GM23338 (cell line): ENCODE results near the gene RHOB. TPM values are rescaled to one million over a fixed set of nuclear protein-coding genes. Genes with fewer than 3 reads are reported as not detected.

Experiments used
- ATAC-seq: fragments of 200-7000 bp; cut with Tn5 transposase; 3 replicates; pipeline ENCODE4 v1.9.1; 2020
- DNase-seq: peaks from one replicate; pipeline ENCODE4 v3.0.0-alpha.2; 2015; ENCODE audit warnings: low spot score
- H2AFZ ChIP-seq: fragments of 200-600 bp; sonication (generic); 2 replicates; pipeline ENCODE4 v1.8.0; 2016; ENCODE audit warnings: antibody characterized with exemption, mild to moderate bottlenecking, moderate library complexity
- H3F3A ChIP-seq: fragments of 200-600 bp; sonication (generic); replicated peaks from 2 replicates; pipeline ENCODE4 v1.8.0; 2017; ENCODE audit warnings: antibody characterized with exemption, mixed run types, low read depth
- H3K27ac ChIP-seq: fragments of 200-600 bp; sonication (generic); 2 replicates; pipeline ENCODE4 v1.6.1; 2016; ENCODE audit warnings: low read depth
- H3K27me3 ChIP-seq: fragments of 200-600 bp; sonication (generic); 2 replicates; pipeline ENCODE4 v1.8.0; 2016; ENCODE audit warnings: mild to moderate bottlenecking, mixed run types, moderate library complexity; ENCODE audit not compliant: insufficient read depth
- H3K36me3 ChIP-seq: fragments of 200-600 bp; sonication (generic); 2 replicates; pipeline ENCODE4 v1.8.0; 2016; ENCODE audit warnings: mild to moderate bottlenecking; ENCODE audit not compliant: insufficient read depth
- H3K4me1 ChIP-seq: fragments of 200-600 bp; sonication (generic); 2 replicates; pipeline ENCODE4 v1.8.0; 2016; ENCODE audit warnings: mild to moderate bottlenecking, moderate library complexity; ENCODE audit not compliant: insufficient read depth
- H3K4me2 ChIP-seq: fragments of 200-600 bp; sonication (generic); 2 replicates; pipeline ENCODE4 v1.7.1; 2017; ENCODE audit warnings: mixed run types
- H3K4me3 ChIP-seq: fragments of 200-600 bp; sonication (generic); 2 replicates; pipeline ENCODE4 v1.6.1; 2016; ENCODE audit warnings: mixed run types
- H3K79me2 ChIP-seq: fragments of 200-600 bp; sonication (generic); replicated peaks from 2 replicates; pipeline ENCODE4 v1.8.0; 2017; ENCODE audit warnings: mild to moderate bottlenecking; ENCODE audit not compliant: insufficient read depth
- H3K9me2 ChIP-seq: fragments of 200-600 bp; sonication (generic); 2 replicates; pipeline ENCODE4 v1.8.0; 2017; ENCODE audit not compliant: insufficient read depth
- H4K20me1 ChIP-seq: fragments of 200-600 bp; sonication (generic); replicated peaks from 2 replicates; pipeline ENCODE4 v1.8.0; 2017; ENCODE audit warnings: mild to moderate bottlenecking; ENCODE audit not compliant: insufficient read depth
- H3K27ac Mint-ChIP-seq: 2 replicates; pipeline ENCODE4 v1.8.0; 2020; ENCODE audit warnings: inconsistent platforms, mild to moderate bottlenecking, moderate library complexity, mixed read lengths
- H3K27me3 Mint-ChIP-seq: 3 replicates; pipeline ENCODE4 v1.8.0; 2022; ENCODE audit warnings: low read depth, mild to moderate bottlenecking, moderate library complexity, mixed read lengths, inconsistent platforms; ENCODE audit not compliant: insufficient read depth, poor library complexity
- H3K36me3 Mint-ChIP-seq: 3 replicates; pipeline ENCODE4 v1.8.0; 2021; ENCODE audit warnings: low read depth, mild to moderate bottlenecking, inconsistent platforms, moderate library complexity, mixed read lengths
- H3K4me1 Mint-ChIP-seq: 3 replicates; pipeline ENCODE4 v1.8.0; 2020; ENCODE audit warnings: mild to moderate bottlenecking, inconsistent platforms, mixed read lengths
- H3K4me3 Mint-ChIP-seq: 3 replicates; pipeline ENCODE4 v1.8.0; 2021; ENCODE audit warnings: moderate library complexity, mild to moderate bottlenecking, inconsistent platforms, mixed read lengths
- H3K9me3 Mint-ChIP-seq: 3 replicates; pipeline ENCODE4 v1.8.0; 2020; ENCODE audit warnings: moderate library complexity, mild to moderate bottlenecking, inconsistent platforms, mixed read lengths
- ETS1 ChIP-seq: IDR thresholded peaks from 2 replicates; pipeline ENCODE4 v1.6.1; 2016; ENCODE audit warnings: antibody characterized with exemption
- EZH2 ChIP-seq: fragments of 200-600 bp; sonication (generic); IDR thresholded peaks from one replicate; pipeline ENCODE4 v1.8.0; 2017; ENCODE audit warnings: antibody characterized with exemption, mild to moderate bottlenecking, low read depth; ENCODE audit not compliant: unreplicated experiment
- EZH2phosphoT487 ChIP-seq: fragments of 200-600 bp; sonication (generic); IDR thresholded peaks from one replicate; pipeline ENCODE4 v1.8.1; 2018; ENCODE audit warnings: antibody characterized with exemption; ENCODE audit not compliant: unreplicated experiment
- NANOG ChIP-seq: IDR thresholded peaks from 2 replicates; pipeline ENCODE4 v1.6.1; 2016; ENCODE audit warnings: antibody characterized with exemption, borderline replicate concordance
- REST ChIP-seq: IDR thresholded peaks from one replicate; pipeline ENCODE4 v1.6.1; 2018; ENCODE audit warnings: antibody characterized with exemption; ENCODE audit not compliant: unreplicated experiment
- STAT1 ChIP-seq: IDR thresholded peaks from one replicate; pipeline ENCODE4 v1.6.1; 2016; ENCODE audit warnings: antibody characterized with exemption; ENCODE audit not compliant: unreplicated experiment
- ZNF114 ChIP-seq: fragments of 250-450 bp; sonication (Bioruptor Pico); IDR thresholded peaks from 2 replicates; pipeline ENCODE4 v1.5.0; 2020; ENCODE audit warnings: mild to moderate bottlenecking, moderate library complexity
- ZNF331 ChIP-seq: fragments of 250-450 bp; sonication (Bioruptor Pico); IDR thresholded peaks from 2 replicates; pipeline ENCODE4 v1.5.0; 2020; ENCODE audit warnings: low read depth, mild to moderate bottlenecking, moderate library complexity
- ZNF462 ChIP-seq: fragments of 250-450 bp; sonication (Bioruptor Pico); IDR thresholded peaks from 2 replicates; pipeline ENCODE4 v1.5.0; 2020; ENCODE audit warnings: mild to moderate bottlenecking, moderate library complexity
- polyA plus RNA-seq: library from polyadenylated mRNA; unstranded; fragments of >200 nt; fragmentation: Nextera tagmentation; extraction: Ambion mirVana; gene quantifications from 2 replicates; pipeline ENCODE4 v1.2.1, GENCODE V29; 2016
- total RNA-seq: library from RNA; depleted of rRNA; stranded (reverse); fragments of >200 nt; shearing (Covaris generic); gene quantifications from 2 replicates; pipeline ENCODE4 v1.2.3, GENCODE V29; 2014

RHOB gene
- total and polyA plus RNA-seq, 2 experiments from 2014 or later: 6.6 to 26.9 TPM

GRCh38 chr2:20444101-20444992 is 2.5 kb upstream of the RHOB start (continued):
- TF ChIP-seq REST: no peak
- TF ChIP-seq ZNF114 (CRISPR knock-in tag): no peak
- no peak for TF ChIP-seq EZH2
- no peak for TF ChIP-seq STAT1
- no peak for TF ChIP-seq EZH2phosphoT487
- no peak for TF ChIP-seq ZNF331 (CRISPR knock-in tag)
- no peak for TF ChIP-seq NANOG

GRCh38 chr2:20444993-20445910 is 1.6 kb upstream of the RHOB start:
- Histone ChIP-seq H3K4me3 (no peak overlapping the region), H3K27me3 (peaks cover 51% of the 10 kb centered on the region), H4K20me1 (peaks cover 12% of the 10 kb centered on the region; the same call in 1 of the 2 replicates), H2AFZ (no peak overlapping the region), H3K9me2 (no peaks in the 10 kb centered on the region), H3F3A (0 out of 2 replicates have a peak, but pooled peaks cover 5% of the 10 kb centered on the region), H3K27ac (no peak overlapping the region), H3K36me3 (no peaks in the 10 kb centered on the region), H3K4me1 (peaks cover 23% of the 10 kb centered on the region), H3K4me2 (peak overlapping the region; percentile 0; the same call in 1 of the 2 replicates), H3K79me2 (no peaks in the 10 kb centered on the region)
- H3K4me1 Mint-ChIP-seq: peaks cover 39% of the 10 kb centered on the region
- no peaks in the 10 kb centered on the region for H3K36me3 Mint-ChIP-seq
- 0 out of 3 replicates have a peak overlapping the region, but pooled peaks have one; percentile 33 for H3K4me3 Mint-ChIP-seq
- H3K27ac Mint-ChIP-seq: no peak overlapping the region
- peaks cover 46% of the 10 kb centered on the region for H3K27me3 Mint-ChIP-seq
- DNase-seq (peak; percentile 39), ATAC-seq (no peak)
- H3K9me3 Mint-ChIP-seq: no peaks in the 10 kb centered on the region
- TF ChIP-seq EZH2 (no peak), ETS1 (no peak), ZNF462 (CRISPR knock-in tag) (no peak), NANOG (no peak)
